Measurements from ENCODE around the gene PRKD1. TPM values are rescaled to one million over a fixed set of nuclear protein-coding genes. Genes with fewer than 3 reads are reported as not detected.

The PRKD1 gene
- total and polyA plus RNA-seq, 10 of the 15 experiments (the other 5 are each of a cell fraction or from before 2014, with no cell fraction given): 0.02 to 0.56 TPM; not detected in 8

- RAD21 ChIA-PET (ENCODE audit: unreplicated experiment): interaction anchor here (1.4 kb wide), 1 partner anchor 11 kb away, joined by 3 read pairs; no protein-coding TSS in a partner anchor
- Histone ChIP-seq H3K9me3 (replicated peaks; ENCODE audit: control insufficient read depth, insufficient read depth, low read length) (peaks cover 8% of the 10 kb centered on the region; the same call in 1 of the 3 replicates), H4K20me1 (ENCODE audit: control insufficient read depth, insufficient read depth) (no peaks in the 10 kb centered on the region), H3K27ac (ENCODE audit: control insufficient read depth, insufficient read depth) (no peak overlapping the region), H3K4me1 (ENCODE audit: control insufficient read depth, insufficient read depth, low read length) (no peaks in the 10 kb centered on the region), H3K36me3 (ENCODE audit: control insufficient read depth in 2 of 2, insufficient read depth in 2 of 2, low read length in 1 of 2) (no peaks in the 10 kb centered on the region), H3K27me3 (replicated peaks in 1 of 2; ENCODE audit: control insufficient read depth in 2 of 2, insufficient read depth in 2 of 2, low read length in 1 of 2) (no peaks in the 10 kb centered on the region), H3K79me2 (ENCODE audit: control insufficient read depth, insufficient read depth, low read length) (no peaks in the 10 kb centered on the region), H2AFZ (ENCODE audit: control insufficient read depth, low read depth, low read length) (no peak overlapping the region), H3K4me2 (ENCODE audit: control insufficient read depth, insufficient read depth) (no peak overlapping the region), H3K9ac (ENCODE audit: control insufficient read depth, insufficient read depth, low read length) (no peak overlapping the region), H3K4me3 (no peak overlapping the region)
- intact Hi-C loops (cut with micrococcal nuclease; ENCODE audit: unreplicated experiment): no loop called here
- CTCF ChIA-PET: no interaction called here
- in situ Hi-C loops (cut with MboI): no loop called here
- TF ChIP-seq CREM (IDR thresholded peaks at IDR 0.05; ENCODE audit: low read depth) (no peak), HSF1 (IDR thresholded peaks at IDR 0.05; ENCODE audit: low read depth, low read length) (no peak), RFX5 (IDR thresholded peaks at IDR 0.05; ENCODE audit: low read depth, low read length) (no peak), MTA2 (IDR thresholded peaks at IDR 0.05; ENCODE audit: low read depth) (no peak), SP1 (IDR thresholded peaks at IDR 0.05; ENCODE audit: low read depth, low read length) (no peak), SPI1 (IDR thresholded peaks at IDR 0.05; ENCODE audit: borderline replicate concordance, insufficient read depth, low read depth, low read length) (no peak), FOXK2 (IDR thresholded peaks at IDR 0.05) (no peak), CHD1 (IDR thresholded peaks at IDR 0.05; ENCODE audit: low read depth, low read length) (no peak), NKRF (conservative IDR thresholded peaks at IDR 0.05) (no peak), ETV6 (conservative IDR thresholded peaks at IDR 0.05 in 1 of 2, IDR thresholded peaks at IDR 0.05 in 1 of 2; ENCODE audit: borderline replicate concordance in 1 of 2, low read depth in 1 of 2) (no peak)
- BruUV-seq (replicated peaks): no TSS peak
- POLR2A ChIA-PET: interaction anchor here (0.5 kb wide), 1 partner anchor 487 kb away, joined by 3 read pairs; no protein-coding TSS in a partner anchor
- DNase-seq (ENCODE audit: low read depth, low spot score): peak; percentile 3
- SMC1A ChIA-PET (ENCODE audit: uncharacterized antibody, unreplicated experiment): interaction anchor here (1.1 kb wide), 1 partner anchor 10 kb away, joined by 4 read pairs; no protein-coding TSS in a partner anchor
- WGBS (ENCODE audit: insufficient coverage, insufficient replicate concordance, low lambda C conversion rate, missing lambda C conversion rate): 0% methylated on average over 2 of the region's 2 CpGs
- FAIRE-seq: no peak
- ATAC-seq: no peak
These were observed 91.3 kb downstream of the PRKD1 start for GRCh38 chr14:29836395-29836794.
